HG03520 (cell line): ENCODE results near the gene AATK.

Experiments used
- ATAC-seq: cut with Tn5 transposase; IDR thresholded peaks from one replicate; pipeline ENCODE4 v1.9.1; 2021; ENCODE audit warnings: mild to moderate bottlenecking, moderate library complexity; ENCODE audit not compliant: unreplicated experiment

Gene AATK

GRCh38 chr17:81197409-81197795 lies 31.4 kb upstream of the AATK start:
- no peak for ATAC-seq

GRCh38 chr17:81196505-81197408 lies 30.7 kb upstream of the AATK start:
- no peak for ATAC-seq

- no peak for ATAC-seq
Observed at GRCh38 chr17:81195941-81196495, 30.0 kb upstream of the AATK start.

GRCh38 chr17:81194941-81195901 lies 29.2 kb upstream of the AATK start:
- ATAC-seq, result no peak

- ATAC-seq, result no peak
Observed at GRCh38 chr17:81194225-81194760, 28.3 kb upstream of the AATK start.

- no peak for ATAC-seq
Observed at GRCh38 chr17:81193470-81194224, 27.6 kb upstream of the AATK start.

GRCh38 chr17:81193051-81193410 lies 27.0 kb upstream of the AATK start:
- no peak for ATAC-seq

GRCh38 chr17:81192386-81193050 lies 26.5 kb upstream of the AATK start:
- ATAC-seq, result no peak

GRCh38 chr17:81191646-81192045 lies 25.6 kb upstream of the AATK start:
- ATAC-seq, result no peak

GRCh38 chr17:81191116-81191515 lies 25.1 kb upstream of the AATK start:
- ATAC-seq, result no peak

GRCh38 chr17:81190591-81190990 lies 24.6 kb upstream of the AATK start:
- no peak for ATAC-seq

GRCh38 chr17:81189670-81190530 lies 23.9 kb upstream of the AATK start:
- ATAC-seq, result no peak

- no peak for ATAC-seq
Observed at GRCh38 chr17:81189016-81189415, 23.0 kb upstream of the AATK start.

GRCh38 chr17:81188491-81188840 lies 22.4 kb upstream of the AATK start:
- ATAC-seq, result no peak

- ATAC-seq, result no peak
Observed at GRCh38 chr17:81187586-81188490, 21.8 kb upstream of the AATK start.

- ATAC-seq, result no peak
Observed at GRCh38 chr17:81187120-81187519, 21.1 kb upstream of the AATK start.

- ATAC-seq, result no peak
Observed at GRCh38 chr17:81186203-81186602, 20.2 kb upstream of the AATK start.

GRCh38 chr17:81184555-81184954 lies 18.5 kb upstream of the AATK start:
- no peak for ATAC-seq
